Lower leg skin (tissue), 4 donors: ENCODE measurements around the gene IFITM1. TPM values are rescaled to one million over a fixed set of nuclear protein-coding genes. Genes with fewer than 3 reads are reported as not detected.

Experiments used
- DNase-seq, 2 donors: peaks; one replicate each; pipeline ENCODE4 v3.0.0-alpha.2; 2019; ENCODE audit warnings: low spot score in 2 of 2
- H3K4me3 ChIP-seq: fragments of 200-600 bp; sonication (generic); 2 replicates; pipeline ENCODE4 v1.5.1; 2017; ENCODE audit warnings: mild to moderate bottlenecking, low read depth; ENCODE audit not compliant: poor library complexity, severe bottlenecking
- POLR2A ChIP-seq, 2 donors: fragments of 450-650 bp; IDR thresholded peaks; one replicate each; pipeline ENCODE4 v1.6.1; 2016 to 2017; ENCODE audit warnings: antibody characterized with exemption in 2 of 2, mild to moderate bottlenecking in 1 of 2, moderate library complexity in 1 of 2
- WGBS, 2 donors: methylation state at CpG; one replicate each; pipeline ENCODE4 v1.1.5; 2018; 5-methylcytosine and 5-hydroxymethylcytosine counted together
- intact Hi-C: fragments of 100-400 bp; cut with DNase I; formaldehyde crosslinking; loops from one replicate; pipeline ENCODE4 v1.15.0; 2023; ENCODE audit warnings: low total_unique reads
- total RNA-seq, 4 donors: library from RNA; depleted of rRNA; stranded (reverse); fragments of >200 nt; gene quantifications; one replicate each; pipeline ENCODE4 v1.1.0, GENCODE V29; 2016
- TF ChIP-seq, protein P1 (sequence below), 3 donors: fragments of 450-650 bp; IDR thresholded peaks; one replicate each; pipeline ENCODE4 v1.5.1; 2016; ENCODE audit warnings: antibody characterized with exemption in 3 of 3, mild to moderate bottlenecking in 3 of 3, moderate library complexity in 2 of 3

The IFITM1 gene
- total RNA-seq, 4 donors from 2014 or later, result 44.2 to 114 (median 65.4) TPM

DNA sequence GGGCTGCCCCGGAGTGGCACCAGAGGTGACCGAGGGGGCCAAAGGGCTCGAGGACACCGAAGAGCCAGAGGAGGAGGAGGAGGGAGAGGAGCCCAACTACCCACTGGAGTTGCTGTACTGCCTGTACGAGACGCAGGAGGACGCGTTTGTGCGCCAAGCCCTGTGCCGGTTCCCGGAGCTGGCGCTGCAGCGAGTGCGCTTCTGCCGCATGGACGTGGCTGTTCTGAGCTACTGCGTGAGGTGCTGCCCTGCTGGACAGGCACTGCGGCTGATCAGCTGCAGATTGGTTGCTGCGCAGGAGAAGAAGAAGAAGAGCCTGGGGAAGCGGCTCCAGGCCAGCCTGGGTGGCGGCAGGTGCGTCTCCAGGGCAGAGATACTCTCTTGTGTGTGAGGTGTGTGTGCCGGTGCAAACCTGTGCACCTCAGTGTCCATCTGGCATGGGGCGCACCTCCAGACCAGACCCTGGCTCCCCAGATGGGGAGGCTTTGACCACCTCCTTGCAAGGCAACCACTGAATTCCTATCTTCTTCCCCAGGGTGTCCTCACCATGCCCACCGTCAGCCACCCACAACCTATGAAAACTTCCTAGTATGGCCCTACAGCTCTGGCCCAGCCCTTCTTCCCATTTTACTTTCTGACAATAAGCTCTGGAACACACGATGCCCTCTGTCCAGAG lies 32.2 kb upstream of the IFITM1 start:
- WGBS, 2 donors, result 36 to 43% methylated on average over 18 to 26 of the region's 26 CpGs
- H3K4me3 ChIP-seq, result no peak overlapping the region
- TF ChIP-seq, protein P1, sequence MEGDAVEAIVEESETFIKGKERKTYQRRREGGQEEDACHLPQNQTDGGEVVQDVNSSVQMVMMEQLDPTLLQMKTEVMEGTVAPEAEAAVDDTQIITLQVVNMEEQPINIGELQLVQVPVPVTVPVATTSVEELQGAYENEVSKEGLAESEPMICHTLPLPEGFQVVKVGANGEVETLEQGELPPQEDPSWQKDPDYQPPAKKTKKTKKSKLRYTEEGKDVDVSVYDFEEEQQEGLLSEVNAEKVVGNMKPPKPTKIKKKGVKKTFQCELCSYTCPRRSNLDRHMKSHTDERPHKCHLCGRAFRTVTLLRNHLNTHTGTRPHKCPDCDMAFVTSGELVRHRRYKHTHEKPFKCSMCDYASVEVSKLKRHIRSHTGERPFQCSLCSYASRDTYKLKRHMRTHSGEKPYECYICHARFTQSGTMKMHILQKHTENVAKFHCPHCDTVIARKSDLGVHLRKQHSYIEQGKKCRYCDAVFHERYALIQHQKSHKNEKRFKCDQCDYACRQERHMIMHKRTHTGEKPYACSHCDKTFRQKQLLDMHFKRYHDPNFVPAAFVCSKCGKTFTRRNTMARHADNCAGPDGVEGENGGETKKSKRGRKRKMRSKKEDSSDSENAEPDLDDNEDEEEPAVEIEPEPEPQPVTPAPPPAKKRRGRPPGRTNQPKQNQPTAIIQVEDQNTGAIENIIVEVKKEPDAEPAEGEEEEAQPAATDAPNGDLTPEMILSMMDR (IDR thresholded peaks at IDR 0.05), result no peak
- TF ChIP-seq POLR2A (IDR thresholded peaks at IDR 0.05), result no peak
- DNase-seq, result peak in 1 of 2 donors; percentile 82
- intact Hi-C loops, result no loop called here

DNA sequence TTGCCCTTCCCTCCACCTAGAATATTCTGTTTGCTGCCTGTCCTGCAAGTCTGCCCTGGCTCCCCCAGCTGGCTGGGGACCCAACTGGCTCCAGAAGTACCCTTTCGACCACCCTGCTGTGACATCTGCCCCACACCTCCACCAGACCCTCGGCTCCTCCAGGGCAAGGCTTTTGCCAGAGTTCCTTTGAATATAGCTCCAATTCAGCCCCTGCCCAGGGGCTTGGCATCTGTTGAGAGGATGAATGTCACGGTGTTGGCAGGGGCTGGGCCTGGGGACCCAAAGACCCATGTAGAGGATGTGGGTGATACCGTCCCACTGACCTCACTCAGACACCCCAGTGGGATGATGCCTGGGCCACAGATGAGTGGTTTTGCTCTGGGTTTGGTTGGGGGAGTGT lies 31.7 kb upstream of the IFITM1 start:
- H3K4me3 ChIP-seq, result no peak overlapping the region
- DNase-seq, result peak in 1 of 2 donors; percentile 81
- TF ChIP-seq POLR2A (IDR thresholded peaks at IDR 0.05), result no peak
- TF ChIP-seq, protein P1 (IDR thresholded peaks at IDR 0.05), result no peak
- 78 to 80% methylated on average over 4 of the region's 4 CpGs for WGBS, 2 donors
- intact Hi-C loops, result no loop called here

- DNase-seq, result peak in 1 of 2 donors; percentile 81
- intact Hi-C loops, result no loop called here
- no peak overlapping the region for H3K4me3 ChIP-seq
- TF ChIP-seq, protein P1 (IDR thresholded peaks at IDR 0.05), result no peak
- TF ChIP-seq POLR2A (IDR thresholded peaks at IDR 0.05), result no peak
- WGBS, 2 donors, result 64 to 65% methylated on average over 13 of the region's 13 CpGs
Observed at GRCh38 chr11:282630-283360, 31.0 kb upstream of the IFITM1 start.

GRCh38 chr11:283405-284104 lies 30.3 kb upstream of the IFITM1 start:
- WGBS, 2 donors, result 83 to 85% methylated on average over 23 of the region's 23 CpGs
- peak in 1 of 2 donors; percentile 66 for DNase-seq
- intact Hi-C loops, result no loop called here
- TF ChIP-seq, protein P1 (IDR thresholded peaks at IDR 0.05), result no peak
- TF ChIP-seq POLR2A (IDR thresholded peaks at IDR 0.05), result no peak
- no peak overlapping the region for H3K4me3 ChIP-seq

- peak in 1 of 2 donors; percentile 83 for DNase-seq
- H3K4me3 ChIP-seq, result no peak overlapping the region
- WGBS, 2 donors, result 77 to 83% methylated on average over 15 to 17 of the region's 24 CpGs
- TF ChIP-seq, protein P1 (IDR thresholded peaks at IDR 0.05), result no peak
- TF ChIP-seq POLR2A (IDR thresholded peaks at IDR 0.05), result no peak
- intact Hi-C loops, result no loop called here
Observed at GRCh38 chr11:284105-285020, 29.5 kb upstream of the IFITM1 start.
